Neural cell (in vitro differentiated cells): ENCODE measurements around the gene TFDP2. TPM values are rescaled to one million over a fixed set of nuclear protein-coding genes. Genes with fewer than 3 reads are reported as not detected.

ENCODE experiments used
- H2AFZ ChIP-seq: fragments of 200-600, 300-800 bp; sonication (generic), shearing (Covaris generic); 2 replicates; pipeline ENCODE4 v1.6.0; 2014; ENCODE audit warnings: low read depth, mild to moderate bottlenecking, antibody characterized with exemption, low read length, moderate library complexity
- H3F3A ChIP-seq: fragments of 200-600 bp; shearing (Covaris generic); 2 replicates; pipeline ENCODE4 v1.6.1; 2016; ENCODE audit warnings: mild to moderate bottlenecking, moderate library complexity, mixed read lengths, antibody characterized with exemption, low read length; ENCODE audit not compliant: insufficient read depth, poor library complexity, severe bottlenecking
- H3K27ac ChIP-seq: fragments of 200-600, 300-800 bp; sonication (generic), shearing (Covaris generic); 2 replicates; pipeline ENCODE4 v1.5.1; 2014; ENCODE audit warnings: mild to moderate bottlenecking, low read length, moderate library complexity
- H3K27me3 ChIP-seq: fragments of 300-800, 200-600 bp; sonication (generic), shearing (Covaris generic); 2 replicates; pipeline ENCODE4 v1.6.0; 2014; ENCODE audit warnings: mild to moderate bottlenecking, low read depth, low read length, moderate library complexity; ENCODE audit not compliant: insufficient read depth
- H3K36me3 ChIP-seq: fragments of 300-800, 200-600 bp; sonication (generic), shearing (Covaris generic); 2 replicates; pipeline ENCODE4 v1.5.1; 2014; ENCODE audit warnings: mild to moderate bottlenecking, antibody characterized with exemption, low read length, moderate library complexity; ENCODE audit not compliant: insufficient read depth
- H3K4me2 ChIP-seq: fragments of 300-800, 200-600 bp; sonication (generic), shearing (Covaris generic); 2 replicates; pipeline ENCODE4 v1.6.0; 2014; ENCODE audit warnings: mild to moderate bottlenecking, low read length
- H3K4me3 ChIP-seq: fragments of 300-800, 200-600 bp; sonication (generic), shearing (Covaris generic); 2 replicates; pipeline ENCODE4 v1.5.1; 2014; ENCODE audit warnings: mild to moderate bottlenecking, low read length, moderate library complexity
- H3K79me2 ChIP-seq: fragments of 200-600 bp; shearing (Covaris generic); replicated peaks from 2 replicates; pipeline ENCODE4 v1.6.0; 2014; ENCODE audit warnings: mild to moderate bottlenecking, low read length, moderate library complexity; ENCODE audit not compliant: insufficient read depth
- H3K9ac ChIP-seq: fragments of 300-800, 200-600 bp; sonication (generic), shearing (Covaris generic); 2 replicates; pipeline ENCODE4 v1.6.1; 2016; ENCODE audit warnings: mild to moderate bottlenecking, low read length, mixed read lengths
- H3K9me2 ChIP-seq: fragments of 200-600 bp; shearing (Covaris generic); 2 replicates; pipeline ENCODE4 v1.6.1; 2016; ENCODE audit warnings: mild to moderate bottlenecking, low read length, mixed read lengths; ENCODE audit not compliant: insufficient read depth
- H3K9me3 ChIP-seq: fragments of 200-600, 300-800 bp; sonication (generic), shearing (Covaris generic); 2 replicates; pipeline ENCODE4 v1.6.1; 2016; ENCODE audit warnings: mild to moderate bottlenecking, mixed run types, low read length, moderate library complexity, mixed read lengths
- H4K20me1 ChIP-seq: fragments of 200-600 bp; shearing (Covaris generic); 2 replicates; pipeline ENCODE4 v1.6.1; 2016; ENCODE audit warnings: mild to moderate bottlenecking, mixed run types; ENCODE audit not compliant: insufficient read depth
- EP300 ChIP-seq: fragments of 450-650 bp; conservative IDR thresholded peaks from 2 replicates; pipeline ENCODE4 v1.6.1; 2014; ENCODE audit warnings: antibody characterized with exemption, mild to moderate bottlenecking, moderate library complexity; ENCODE audit not compliant: poor library complexity, severe bottlenecking
- EZH2 ChIP-seq: fragments of 200-600, 300-800 bp; shearing (Covaris generic), sonication (generic); IDR thresholded peaks from 2 replicates; pipeline ENCODE4 v1.6.1; 2014; ENCODE audit warnings: antibody characterized with exemption, low read length, borderline replicate concordance, mild to moderate bottlenecking; ENCODE audit not compliant: insufficient read depth, poor library complexity, severe bottlenecking
- MXI1 ChIP-seq: fragments of 450-650 bp; conservative IDR thresholded peaks from 2 replicates; pipeline ENCODE4 v1.6.1; 2014; ENCODE audit warnings: antibody characterized with exemption, mild to moderate bottlenecking; ENCODE audit not compliant: poor library complexity, severe bottlenecking
- POLR2AphosphoS5 ChIP-seq: IDR thresholded peaks from 2 replicates; pipeline ENCODE4 v1.6.1; 2012
- RAD21 ChIP-seq: fragments of 450-650 bp; conservative IDR thresholded peaks from 2 replicates; pipeline ENCODE4 v1.6.1; 2014; ENCODE audit warnings: antibody characterized with exemption, mild to moderate bottlenecking, moderate library complexity
- SMC3 ChIP-seq: fragments of 450-650 bp; conservative IDR thresholded peaks from 2 replicates; pipeline ENCODE4 v1.6.1; 2014; ENCODE audit warnings: antibody characterized with exemption, mild to moderate bottlenecking, moderate library complexity; ENCODE audit not compliant: poor library complexity
- TAF1 ChIP-seq: IDR thresholded peaks from 2 replicates; pipeline ENCODE4 v1.6.1; 2012; ENCODE audit warnings: low read depth
- polyA plus RNA-seq: library from polyadenylated mRNA; depleted of rRNA; stranded (reverse); fragments of >200 nt; gene quantifications from 2 replicates; pipeline ENCODE4 v1.2.3, GENCODE V29; 2014
- TF ChIP-seq, protein P1 (sequence below): fragments of 450-650 bp; IDR thresholded peaks from 2 replicates; pipeline ENCODE4 v1.5.1; 2014; ENCODE audit warnings: antibody characterized with exemption, mild to moderate bottlenecking, moderate library complexity; ENCODE audit not compliant: poor library complexity, severe bottlenecking
- TF ChIP-seq, protein P2 (sequence below): IDR thresholded peaks from 2 replicates; pipeline ENCODE4 v1.6.1; 2012; ENCODE audit warnings: borderline replicate concordance

TFDP2 gene
- polyA plus RNA-seq, 1 donor from 2014 or later: 17.0 TPM

DNA sequence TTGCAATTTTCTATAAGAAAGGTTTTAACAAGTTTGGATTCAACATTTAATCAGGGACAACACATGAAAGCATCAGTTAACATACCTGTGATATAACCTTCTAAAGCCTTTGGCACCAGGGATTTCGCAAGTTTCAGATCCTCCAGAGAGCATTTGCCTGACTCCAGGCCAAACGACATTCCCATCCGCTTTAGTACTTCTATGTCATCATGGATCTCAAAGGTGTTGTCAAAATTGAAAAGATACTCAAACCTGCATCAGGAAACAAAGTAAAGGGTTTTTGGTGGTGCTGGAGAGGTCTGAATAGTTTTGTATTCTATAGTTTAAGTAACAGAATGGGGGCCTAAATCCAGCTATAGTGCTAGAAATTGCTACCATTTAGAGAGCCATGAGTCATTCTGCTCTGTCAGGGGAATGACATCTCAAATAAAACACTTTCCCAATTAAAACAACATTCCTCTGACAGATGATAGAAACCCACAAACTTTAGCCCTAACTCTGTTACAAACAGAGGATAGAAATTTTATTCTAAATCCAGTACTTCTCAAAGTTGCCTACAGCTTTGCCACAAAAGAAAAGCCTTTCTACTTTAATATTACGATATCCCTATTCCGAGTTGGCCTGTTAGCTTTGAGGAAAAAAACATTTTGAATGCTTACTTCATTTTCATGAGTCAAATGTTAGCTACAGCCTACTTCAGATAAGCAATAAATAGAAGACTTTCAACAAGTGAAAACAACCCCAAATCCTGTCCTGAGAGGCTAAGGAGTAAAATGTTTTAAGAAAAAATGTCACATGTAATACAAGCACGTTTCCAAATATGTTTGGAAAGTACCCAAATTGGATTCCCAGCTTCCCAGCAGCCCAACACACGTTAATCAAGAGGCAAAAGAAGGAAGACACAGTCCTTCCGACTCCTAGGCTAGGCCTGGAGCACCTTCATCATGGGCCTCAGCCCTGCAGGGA is 189.5 kb downstream of the TFDP2 start:
- no peaks in the 10 kb centered on the region for H3F3A ChIP-seq
- TF ChIP-seq, protein P1, sequence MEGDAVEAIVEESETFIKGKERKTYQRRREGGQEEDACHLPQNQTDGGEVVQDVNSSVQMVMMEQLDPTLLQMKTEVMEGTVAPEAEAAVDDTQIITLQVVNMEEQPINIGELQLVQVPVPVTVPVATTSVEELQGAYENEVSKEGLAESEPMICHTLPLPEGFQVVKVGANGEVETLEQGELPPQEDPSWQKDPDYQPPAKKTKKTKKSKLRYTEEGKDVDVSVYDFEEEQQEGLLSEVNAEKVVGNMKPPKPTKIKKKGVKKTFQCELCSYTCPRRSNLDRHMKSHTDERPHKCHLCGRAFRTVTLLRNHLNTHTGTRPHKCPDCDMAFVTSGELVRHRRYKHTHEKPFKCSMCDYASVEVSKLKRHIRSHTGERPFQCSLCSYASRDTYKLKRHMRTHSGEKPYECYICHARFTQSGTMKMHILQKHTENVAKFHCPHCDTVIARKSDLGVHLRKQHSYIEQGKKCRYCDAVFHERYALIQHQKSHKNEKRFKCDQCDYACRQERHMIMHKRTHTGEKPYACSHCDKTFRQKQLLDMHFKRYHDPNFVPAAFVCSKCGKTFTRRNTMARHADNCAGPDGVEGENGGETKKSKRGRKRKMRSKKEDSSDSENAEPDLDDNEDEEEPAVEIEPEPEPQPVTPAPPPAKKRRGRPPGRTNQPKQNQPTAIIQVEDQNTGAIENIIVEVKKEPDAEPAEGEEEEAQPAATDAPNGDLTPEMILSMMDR: no peak
- TF ChIP-seq EP300 (no peak), SMC3 (no peak), POLR2AphosphoS5 (no peak), EZH2 (no peak), RAD21 (no peak), TAF1 (no peak)
- TF ChIP-seq, protein P2, sequence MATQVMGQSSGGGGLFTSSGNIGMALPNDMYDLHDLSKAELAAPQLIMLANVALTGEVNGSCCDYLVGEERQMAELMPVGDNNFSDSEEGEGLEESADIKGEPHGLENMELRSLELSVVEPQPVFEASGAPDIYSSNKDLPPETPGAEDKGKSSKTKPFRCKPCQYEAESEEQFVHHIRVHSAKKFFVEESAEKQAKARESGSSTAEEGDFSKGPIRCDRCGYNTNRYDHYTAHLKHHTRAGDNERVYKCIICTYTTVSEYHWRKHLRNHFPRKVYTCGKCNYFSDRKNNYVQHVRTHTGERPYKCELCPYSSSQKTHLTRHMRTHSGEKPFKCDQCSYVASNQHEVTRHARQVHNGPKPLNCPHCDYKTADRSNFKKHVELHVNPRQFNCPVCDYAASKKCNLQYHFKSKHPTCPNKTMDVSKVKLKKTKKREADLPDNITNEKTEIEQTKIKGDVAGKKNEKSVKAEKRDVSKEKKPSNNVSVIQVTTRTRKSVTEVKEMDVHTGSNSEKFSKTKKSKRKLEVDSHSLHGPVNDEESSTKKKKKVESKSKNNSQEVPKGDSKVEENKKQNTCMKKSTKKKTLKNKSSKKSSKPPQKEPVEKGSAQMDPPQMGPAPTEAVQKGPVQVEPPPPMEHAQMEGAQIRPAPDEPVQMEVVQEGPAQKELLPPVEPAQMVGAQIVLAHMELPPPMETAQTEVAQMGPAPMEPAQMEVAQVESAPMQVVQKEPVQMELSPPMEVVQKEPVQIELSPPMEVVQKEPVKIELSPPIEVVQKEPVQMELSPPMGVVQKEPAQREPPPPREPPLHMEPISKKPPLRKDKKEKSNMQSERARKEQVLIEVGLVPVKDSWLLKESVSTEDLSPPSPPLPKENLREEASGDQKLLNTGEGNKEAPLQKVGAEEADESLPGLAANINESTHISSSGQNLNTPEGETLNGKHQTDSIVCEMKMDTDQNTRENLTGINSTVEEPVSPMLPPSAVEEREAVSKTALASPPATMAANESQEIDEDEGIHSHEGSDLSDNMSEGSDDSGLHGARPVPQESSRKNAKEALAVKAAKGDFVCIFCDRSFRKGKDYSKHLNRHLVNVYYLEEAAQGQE: no peak
- H3K27me3 ChIP-seq: no peaks in the 10 kb centered on the region
- no peak overlapping the region for H2AFZ ChIP-seq
- no peaks in the 10 kb centered on the region for H3K9me3 ChIP-seq
- no peak overlapping the region for H3K4me3 ChIP-seq
- H4K20me1 ChIP-seq: no peaks in the 10 kb centered on the region
- no peaks in the 10 kb centered on the region for H3K79me2 ChIP-seq
- H3K27ac ChIP-seq: no peak overlapping the region
- H3K9ac ChIP-seq: no peak overlapping the region
- peaks cover 10% of the 10 kb centered on the region for H3K36me3 ChIP-seq
- no peak overlapping the region for H3K4me2 ChIP-seq
- H3K9me2 ChIP-seq: no peaks in the 10 kb centered on the region

DNA sequence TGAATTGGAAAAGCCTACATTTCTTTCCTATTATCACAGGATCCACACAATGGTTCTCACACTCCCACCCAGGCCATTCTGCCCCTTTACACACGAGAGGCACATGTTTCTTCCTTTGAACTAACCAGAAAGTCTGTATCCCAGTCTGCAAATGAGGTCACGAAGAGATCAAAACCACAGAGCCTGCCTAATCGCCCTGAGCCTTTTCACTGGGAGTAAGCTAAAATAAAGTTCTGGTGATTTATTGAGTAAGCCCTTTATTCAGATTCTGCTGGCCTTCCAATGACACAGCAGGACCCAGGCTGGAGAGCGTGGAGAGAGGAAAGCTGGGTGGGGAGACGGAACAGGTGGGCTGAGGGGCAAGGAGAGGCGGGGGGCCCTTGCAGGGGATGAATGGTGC is 194.2 kb downstream of the TFDP2 start:
- Histone ChIP-seq H3K9me2 (no peaks in the 10 kb centered on the region), H3K27me3 (no peaks in the 10 kb centered on the region), H2AFZ (no peak overlapping the region), H3K79me2 (no peaks in the 10 kb centered on the region), H3K9ac (no peak overlapping the region), H3K36me3 (peaks cover 4% of the 10 kb centered on the region), H3K4me2 (no peak overlapping the region), H3K9me3 (no peaks in the 10 kb centered on the region), H3K4me3 (no peak overlapping the region), H3K27ac (no peak overlapping the region), H4K20me1 (no peaks in the 10 kb centered on the region), H3F3A (no peaks in the 10 kb centered on the region)
- TF ChIP-seq MXI1 (no peak), TAF1 (no peak), EP300 (no peak), SMC3 (no peak), RAD21 (no peak), POLR2AphosphoS5 (no peak), EZH2 (no peak)
- TF ChIP-seq, protein P2: no peak
- TF ChIP-seq, protein P1: no peak
